GM18868 (cell line): ENCODE measurements around the gene CTNNAL1.

Experiments
- ATAC-seq: cut with Tn5 transposase; IDR thresholded peaks from one replicate; pipeline ENCODE4 v1.9.1; 2021; ENCODE audit warnings: mild to moderate bottlenecking, moderate library complexity; ENCODE audit not compliant: unreplicated experiment

The CTNNAL1 gene

GRCh38 chr9:109027176-109027575 is 13.9 kb upstream of the CTNNAL1 start:
- no peak for ATAC-seq

- no peak for ATAC-seq
Observed at GRCh38 chr9:109026306-109026705, 13.0 kb upstream of the CTNNAL1 start.

- ATAC-seq = no peak
Observed at GRCh38 chr9:109022873-109023272, 9.6 kb upstream of the CTNNAL1 start.

GRCh38 chr9:109020581-109021511 is 7.5 kb upstream of the CTNNAL1 start:
- ATAC-seq = no peak

- ATAC-seq = no peak
Observed at GRCh38 chr9:109020113-109020512, 6.8 kb upstream of the CTNNAL1 start.

GRCh38 chr9:109019420-109019819 is 6.1 kb upstream of the CTNNAL1 start:
- no peak for ATAC-seq

GRCh38 chr9:109017493-109017892 is 4.2 kb upstream of the CTNNAL1 start:
- peak; percentile 57 for ATAC-seq

GRCh38 chr9:109017061-109017460 is 3.8 kb upstream of the CTNNAL1 start:
- no peak for ATAC-seq

GRCh38 chr9:109016132-109016531 is 2.8 kb upstream of the CTNNAL1 start:
- no peak for ATAC-seq

- no peak for ATAC-seq
Observed at GRCh38 chr9:109014608-109015280, 1.4 kb upstream of the CTNNAL1 start.

- no peak for ATAC-seq
Observed at GRCh38 chr9:109013679-109014607, 644 bp upstream of the CTNNAL1 start.

- peak; percentile 54 for ATAC-seq
Observed at GRCh38 chr9:109012009-109012875, 1.1 kb downstream of the CTNNAL1 start.

- ATAC-seq = no peak
Observed at GRCh38 chr9:109011231-109011671, 2.0 kb downstream of the CTNNAL1 start.

- ATAC-seq = peak; percentile 31
Observed at GRCh38 chr9:109010746-109011145, 2.6 kb downstream of the CTNNAL1 start.

- ATAC-seq = no peak
Observed at GRCh38 chr9:109005678-109006077, 7.6 kb downstream of the CTNNAL1 start.

- no peak for ATAC-seq
Observed at GRCh38 chr9:109003116-109003515, 10.2 kb downstream of the CTNNAL1 start.

- ATAC-seq = no peak
Observed at GRCh38 chr9:109002141-109002540, 11.2 kb downstream of the CTNNAL1 start.

- ATAC-seq = no peak
Observed at GRCh38 chr9:109001275-109001676, 12.0 kb downstream of the CTNNAL1 start.

GRCh38 chr9:108997112-108997511 is 16.2 kb downstream of the CTNNAL1 start:
- ATAC-seq = no peak

GRCh38 chr9:108996643-108997042 is 16.7 kb downstream of the CTNNAL1 start:
- no peak for ATAC-seq
